Activated naive CD4-positive, alpha-beta T cell treated with Interleukin-2 at 50 U/mL for 16 hours (primary cell): ENCODE measurements around the gene ARHGAP27.
"Not testable (repeated sequence)": the region's sequence is repeated elsewhere in the genome, so short reads cannot be mapped to it uniquely, and the experiment has no call there.

Source experiments
- DNase-seq: peaks from one replicate; pipeline ENCODE4 v3.0.0-alpha.2; 2020

ARHGAP27 gene, protein sequence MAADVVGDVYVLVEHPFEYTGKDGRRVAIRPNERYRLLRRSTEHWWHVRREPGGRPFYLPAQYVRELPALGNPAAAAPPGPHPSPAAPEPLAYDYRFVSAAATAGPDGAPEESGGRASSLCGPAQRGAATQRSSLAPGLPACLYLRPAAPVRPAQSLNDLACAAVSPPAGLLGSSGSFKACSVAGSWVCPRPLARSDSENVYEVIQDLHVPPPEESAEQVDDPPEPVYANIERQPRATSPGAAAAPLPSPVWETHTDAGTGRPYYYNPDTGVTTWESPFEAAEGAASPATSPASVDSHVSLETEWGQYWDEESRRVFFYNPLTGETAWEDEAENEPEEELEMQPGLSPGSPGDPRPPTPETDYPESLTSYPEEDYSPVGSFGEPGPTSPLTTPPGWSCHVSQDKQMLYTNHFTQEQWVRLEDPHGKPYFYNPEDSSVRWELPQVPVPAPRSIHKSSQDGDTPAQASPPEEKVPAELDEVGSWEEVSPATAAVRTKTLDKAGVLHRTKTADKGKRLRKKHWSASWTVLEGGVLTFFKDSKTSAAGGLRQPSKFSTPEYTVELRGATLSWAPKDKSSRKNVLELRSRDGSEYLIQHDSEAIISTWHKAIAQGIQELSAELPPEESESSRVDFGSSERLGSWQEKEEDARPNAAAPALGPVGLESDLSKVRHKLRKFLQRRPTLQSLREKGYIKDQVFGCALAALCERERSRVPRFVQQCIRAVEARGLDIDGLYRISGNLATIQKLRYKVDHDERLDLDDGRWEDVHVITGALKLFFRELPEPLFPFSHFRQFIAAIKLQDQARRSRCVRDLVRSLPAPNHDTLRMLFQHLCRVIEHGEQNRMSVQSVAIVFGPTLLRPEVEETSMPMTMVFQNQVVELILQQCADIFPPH

GRCh38 chr17:45432405-45433158 lies at the start of gene ARHGAP27:
TSS of gene ARHGAP27 (minus strand) at chr17:45432870. CDS start at chr17:45430279, 2,591 bp downstream.
- no peak for DNase-seq

- DNase-seq: not testable (repeated sequence)
Measured at GRCh38 chr17:45482317-45482716, 49.6 kb upstream of the ARHGAP27 start.

DNA sequence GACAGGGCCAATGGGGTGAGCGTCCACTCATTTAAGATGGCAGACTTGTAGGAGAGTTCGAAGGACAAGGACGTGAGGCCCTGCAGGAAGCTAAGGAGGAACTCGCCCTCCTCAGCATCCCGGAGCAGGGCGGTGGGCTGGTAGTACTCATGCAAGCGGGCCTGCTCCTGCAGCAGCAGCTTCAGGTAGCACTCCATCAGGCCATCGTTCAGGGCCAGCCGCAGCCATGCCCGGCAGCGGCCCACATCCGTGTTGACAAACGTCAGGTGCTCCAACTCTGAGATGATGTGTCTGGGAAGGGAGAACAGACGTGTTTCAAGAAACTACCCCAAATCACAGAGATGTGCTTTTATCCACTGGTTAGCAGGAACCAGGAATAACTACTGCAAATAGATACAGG lies 42.8 kb upstream of the ARHGAP27 start:
- not testable (repeated sequence) for DNase-seq

- DNase-seq: not testable (repeated sequence)
Measured at GRCh38 chr17:45472249-45472648, 39.6 kb upstream of the ARHGAP27 start.

DNA sequence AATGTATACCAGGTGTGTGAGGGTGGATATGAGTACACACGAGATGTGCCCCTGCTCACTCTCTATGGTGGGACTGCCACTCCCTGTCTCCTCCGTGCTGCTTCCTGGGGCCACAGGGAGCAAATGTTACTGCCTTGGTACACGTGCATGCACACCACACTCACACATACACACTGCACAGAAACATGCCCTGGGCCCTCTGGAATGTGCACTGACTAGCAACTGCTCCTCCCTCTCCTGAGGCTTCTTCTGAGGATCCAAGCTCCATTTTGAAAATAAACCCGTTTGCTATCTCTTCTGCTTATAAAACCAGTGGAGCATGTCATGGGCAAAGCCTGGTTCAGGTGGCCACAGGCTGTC lies 36.5 kb upstream of the ARHGAP27 start:
- DNase-seq: not testable (repeated sequence)

DNA sequence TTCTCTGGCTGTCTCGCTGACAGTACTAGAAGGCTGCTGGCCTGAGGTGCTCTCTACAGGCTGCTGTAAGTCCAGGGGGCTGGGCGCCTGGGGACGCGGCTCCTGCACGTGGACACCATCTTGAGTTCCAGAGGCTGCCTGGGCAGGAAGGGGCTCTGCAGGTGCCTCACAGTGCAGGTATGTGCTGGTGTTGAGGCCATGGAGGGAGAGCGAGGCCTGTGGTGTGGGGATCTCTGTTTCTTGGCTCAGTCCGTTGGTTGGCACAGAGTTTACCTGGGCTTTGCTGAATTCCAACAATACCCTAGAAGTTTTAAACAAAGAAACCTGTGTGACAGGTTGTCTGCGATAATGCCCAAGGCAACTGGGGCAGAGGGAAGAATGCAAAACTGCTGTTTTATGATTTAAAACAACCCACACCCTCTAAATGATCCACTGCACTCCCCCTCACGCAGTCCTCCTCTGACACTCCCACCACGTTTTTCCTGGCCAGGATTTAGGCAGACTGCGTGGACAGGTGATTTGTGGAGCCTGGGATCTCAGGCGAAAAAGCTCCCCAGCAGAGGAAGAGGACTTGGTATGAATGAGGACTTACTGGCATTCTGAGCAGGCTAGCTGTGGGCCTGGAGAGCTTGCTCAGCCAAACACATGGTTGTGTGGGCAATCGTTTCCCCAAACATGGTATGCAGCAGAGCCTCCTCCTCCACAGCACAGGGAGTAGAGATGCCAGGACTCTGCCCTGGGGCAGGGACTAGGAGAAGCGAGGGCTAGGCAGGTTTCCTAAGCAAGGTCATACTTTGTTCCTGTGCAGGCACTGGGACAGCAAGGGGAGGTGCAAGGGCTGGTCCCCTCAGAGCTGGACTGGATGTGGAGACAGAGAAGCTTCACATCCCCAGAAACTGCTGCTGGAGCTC lies 35.9 kb upstream of the ARHGAP27 start:
- DNase-seq: not testable (repeated sequence)

GRCh38 chr17:45461524-45462327 lies 29.1 kb upstream of the ARHGAP27 start:
- peak; percentile 15 for DNase-seq

- DNase-seq: not testable (repeated sequence)
Measured at GRCh38 chr17:45460422-45460821, 27.8 kb upstream of the ARHGAP27 start.

GRCh38 chr17:45454341-45454740 lies 21.7 kb upstream of the ARHGAP27 start:
- DNase-seq: not testable (repeated sequence)

DNA sequence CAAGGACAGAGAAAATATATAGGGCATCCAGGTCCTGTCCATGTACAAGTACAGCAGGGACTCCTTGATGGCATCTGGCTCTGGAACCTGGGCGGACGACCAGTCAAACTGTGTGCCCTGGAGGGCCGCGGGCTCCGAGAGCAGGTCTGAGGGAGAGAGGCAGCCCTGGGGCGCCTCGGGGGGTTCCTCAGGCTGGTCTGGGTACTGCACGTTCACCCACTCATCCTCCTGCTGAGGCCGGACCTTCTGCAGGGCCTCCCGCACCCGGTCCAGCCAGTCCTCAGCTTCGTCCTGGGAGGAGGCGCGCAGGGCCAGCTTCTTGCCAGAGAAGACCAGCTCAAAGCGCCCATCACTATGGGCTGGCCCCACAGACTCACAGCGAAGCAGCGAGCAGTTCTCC lies 21.1 kb upstream of the ARHGAP27 start:
- DNase-seq: not testable (repeated sequence)

- not testable (repeated sequence) for DNase-seq
Measured at GRCh38 chr17:45453225-45453534, 20.5 kb upstream of the ARHGAP27 start.

DNA sequence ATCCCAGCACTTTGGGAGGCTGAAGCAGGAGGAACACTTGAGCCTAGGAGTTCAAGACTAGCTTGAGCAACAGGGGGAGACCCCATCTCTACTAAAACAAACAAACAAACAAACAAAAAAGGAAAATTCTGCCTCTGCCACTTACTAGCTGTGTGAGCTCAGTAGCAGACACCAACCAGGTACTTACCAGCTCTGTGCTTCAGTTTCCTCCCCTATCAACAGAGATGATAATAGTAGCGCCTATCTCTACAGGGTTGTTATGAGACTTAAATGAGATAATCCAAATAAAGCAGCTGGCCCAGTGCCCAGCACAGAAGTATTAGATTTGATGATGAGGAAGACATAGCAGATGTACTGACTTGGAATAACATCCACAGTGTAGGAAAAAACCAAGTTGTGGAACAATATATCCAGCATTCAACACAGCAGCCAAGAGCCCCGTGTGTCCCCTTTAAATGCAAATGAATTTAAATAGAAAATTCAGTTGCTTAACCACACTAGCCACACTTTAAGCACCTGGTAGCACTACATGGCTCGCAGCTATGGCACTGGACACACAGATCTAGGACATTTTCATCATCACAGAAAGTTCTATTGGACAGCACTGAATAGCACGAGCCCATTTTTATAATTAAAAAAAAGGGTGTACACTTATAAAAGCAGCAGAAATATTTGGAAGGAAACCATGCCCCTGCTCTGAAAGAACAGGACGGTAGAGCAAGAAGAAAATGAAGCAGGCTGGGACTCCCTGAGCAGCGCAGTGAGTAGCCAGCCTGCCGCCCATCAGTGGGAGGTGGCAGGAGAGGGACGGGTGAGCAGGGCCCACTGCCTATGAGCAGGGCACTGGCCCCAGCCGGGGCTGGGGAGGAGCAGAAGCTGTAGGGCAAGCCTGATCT lies 19.9 kb upstream of the ARHGAP27 start:
- DNase-seq: not testable (repeated sequence)

GRCh38 chr17:45451660-45452059 lies 19.0 kb upstream of the ARHGAP27 start:
- not testable (repeated sequence) for DNase-seq

- DNase-seq: no peak
Measured at GRCh38 chr17:45451131-45451530, 18.5 kb upstream of the ARHGAP27 start.

- DNase-seq: not testable (repeated sequence)
Measured at GRCh38 chr17:45449708-45450329, 17.1 kb upstream of the ARHGAP27 start.

GRCh38 chr17:45449260-45449659 lies 16.6 kb upstream of the ARHGAP27 start:
- DNase-seq: not testable (repeated sequence)

GRCh38 chr17:45448483-45448882 lies 15.8 kb upstream of the ARHGAP27 start:
- DNase-seq: not testable (repeated sequence)

DNA sequence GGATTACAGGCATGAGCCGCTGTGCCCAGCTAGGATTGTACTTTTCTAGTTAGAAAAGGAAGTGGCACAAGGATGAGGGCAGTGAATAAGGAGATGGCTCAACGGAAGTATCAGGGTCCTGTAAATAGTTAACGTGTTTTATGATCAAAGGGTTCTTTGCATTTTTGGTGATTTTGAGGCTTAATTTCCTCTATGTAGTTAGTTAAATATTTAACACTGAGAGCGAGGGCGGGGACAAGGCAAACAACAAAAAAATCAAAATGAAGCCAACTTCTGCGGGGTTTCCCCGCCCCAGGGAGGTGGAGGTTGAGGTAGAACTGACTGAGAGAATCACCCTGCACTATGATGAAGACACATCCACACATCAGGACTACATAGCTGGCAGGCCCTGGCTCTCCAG lies 15.4 kb upstream of the ARHGAP27 start:
- not testable (repeated sequence) for DNase-seq

GRCh38 chr17:45447650-45448049 lies 15.0 kb upstream of the ARHGAP27 start:
- not testable (repeated sequence) for DNase-seq
